GM19468 (cell line): ENCODE results near the gene BLM.
"Not testable (repeated sequence)": the region's sequence is repeated elsewhere in the genome, so short reads cannot be mapped to it uniquely, and the experiment has no call there.

ENCODE experiments used
- ATAC-seq: cut with Tn5 transposase; IDR thresholded peaks from one replicate; pipeline ENCODE4 v1.9.1; 2021; ENCODE audit warnings: mild to moderate bottlenecking, moderate library complexity, moderate number of reproducible peaks; ENCODE audit not compliant: unreplicated experiment; ENCODE audit errors: extremely low read depth

BLM gene

DNA sequence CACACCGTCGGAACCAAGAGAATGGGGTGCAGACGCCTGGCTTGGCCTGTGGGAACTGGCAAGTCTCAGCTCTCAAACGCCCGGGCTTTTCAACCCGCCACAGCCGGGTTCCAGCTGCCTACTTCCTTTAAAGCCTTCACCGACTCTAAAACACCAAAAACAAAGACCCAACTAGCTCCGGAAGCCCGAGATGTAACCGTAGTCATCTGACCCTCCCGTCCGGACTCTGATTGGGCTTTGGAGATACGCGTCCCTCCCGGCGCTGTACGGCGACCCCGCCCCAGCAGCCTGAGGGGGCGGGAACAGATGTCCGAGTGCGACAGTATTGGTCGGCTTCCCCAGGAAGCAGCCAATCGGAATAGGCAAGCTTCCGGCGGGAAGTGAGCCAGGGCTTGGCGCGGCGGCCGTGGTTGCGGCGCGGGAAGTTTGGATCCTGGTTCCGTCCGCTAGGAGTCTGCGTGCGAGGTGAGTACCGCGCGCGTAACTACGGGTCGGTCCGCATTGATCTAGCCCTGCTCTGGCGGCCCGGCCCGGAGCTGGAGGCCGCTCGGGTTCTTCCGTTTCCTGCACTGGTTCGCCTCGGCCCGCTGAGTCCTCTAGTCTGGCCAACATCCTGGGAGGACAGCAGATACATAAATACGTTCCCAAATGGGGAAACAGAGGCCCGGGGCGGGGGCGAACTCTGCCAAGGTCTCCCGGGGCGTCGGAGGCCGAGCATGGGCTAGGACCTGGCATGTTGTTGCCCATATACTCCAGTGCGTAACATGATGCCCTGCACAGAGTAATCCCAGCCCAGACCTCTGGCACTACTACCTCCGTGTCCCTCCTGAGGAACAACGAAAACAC is at the start of gene BLM:
BLM (plus strand) TSS at position 371 of the 846 bp plus-strand sequence. CDS start 30,047 bp downstream, outside the sequence.
- peak; percentile 99 for ATAC-seq

DNA sequence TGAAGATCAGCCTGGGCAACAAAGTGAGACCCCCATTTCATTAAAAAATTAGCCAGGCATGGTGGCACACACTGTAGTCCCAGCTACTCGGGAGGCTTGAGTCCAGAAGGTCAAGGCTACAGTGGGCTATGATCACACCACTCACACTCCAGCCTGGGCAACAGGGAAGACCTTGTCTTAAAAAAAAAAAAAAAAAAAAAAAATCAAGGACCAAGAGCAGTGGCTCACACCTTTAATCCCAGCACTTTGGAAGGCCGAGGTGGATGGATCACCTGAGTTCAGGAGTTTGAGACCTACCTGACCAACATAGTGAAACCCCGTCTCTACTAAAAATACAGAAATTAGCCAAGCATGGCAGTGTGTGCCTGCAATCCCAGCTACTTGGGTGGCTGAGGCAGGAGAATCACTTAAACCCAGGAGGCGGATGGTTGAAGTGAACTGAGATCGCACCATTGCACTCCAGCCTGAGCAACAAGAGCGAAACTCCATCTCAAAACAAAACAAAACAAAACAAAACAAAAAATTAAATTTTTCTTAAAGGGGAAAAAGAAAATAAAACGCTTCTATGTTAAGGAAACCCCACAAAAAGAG is 49.3 kb upstream of the BLM start:
- not testable (repeated sequence) for ATAC-seq

DNA sequence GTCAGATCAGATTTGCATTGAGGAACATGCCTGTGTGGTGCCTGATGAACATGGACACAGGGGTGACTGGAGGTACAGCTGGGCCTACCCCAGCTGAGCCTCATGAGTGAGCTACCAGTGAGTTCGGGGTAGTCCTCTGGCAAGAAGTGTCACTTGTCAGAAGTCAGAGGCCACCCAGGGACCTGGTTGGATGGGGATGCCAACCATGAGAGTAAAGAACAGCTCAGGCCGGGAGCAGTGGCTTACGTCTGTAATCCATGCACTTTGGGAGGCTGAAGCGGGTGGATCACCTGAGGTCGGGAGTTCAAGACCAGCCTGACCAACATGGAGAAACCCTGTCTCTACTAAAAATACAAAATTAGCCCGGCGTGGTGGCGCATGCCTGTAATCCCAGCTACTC is 46.5 kb upstream of the BLM start:
- not testable (repeated sequence) for ATAC-seq

DNA sequence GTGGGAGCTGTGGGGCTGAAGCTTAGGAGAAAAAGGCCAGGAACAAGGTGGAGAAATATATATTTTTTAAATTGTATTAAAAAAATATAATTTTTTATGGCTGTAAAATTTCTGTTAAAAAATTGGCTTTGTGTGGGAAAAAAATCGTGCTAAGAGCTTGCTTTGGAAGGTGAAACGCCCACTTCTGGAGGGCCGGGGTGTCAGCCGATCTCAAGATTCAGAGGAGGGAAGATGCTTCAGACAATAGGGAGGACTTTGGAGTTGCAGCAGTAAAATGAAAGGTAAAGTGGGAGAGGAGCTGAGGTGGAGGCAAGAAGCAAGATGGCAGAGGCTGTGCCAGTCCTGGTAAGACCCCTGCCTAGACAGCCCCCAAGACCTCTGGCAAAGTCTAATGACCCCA is 45.9 kb upstream of the BLM start:
- no peak for ATAC-seq

DNA sequence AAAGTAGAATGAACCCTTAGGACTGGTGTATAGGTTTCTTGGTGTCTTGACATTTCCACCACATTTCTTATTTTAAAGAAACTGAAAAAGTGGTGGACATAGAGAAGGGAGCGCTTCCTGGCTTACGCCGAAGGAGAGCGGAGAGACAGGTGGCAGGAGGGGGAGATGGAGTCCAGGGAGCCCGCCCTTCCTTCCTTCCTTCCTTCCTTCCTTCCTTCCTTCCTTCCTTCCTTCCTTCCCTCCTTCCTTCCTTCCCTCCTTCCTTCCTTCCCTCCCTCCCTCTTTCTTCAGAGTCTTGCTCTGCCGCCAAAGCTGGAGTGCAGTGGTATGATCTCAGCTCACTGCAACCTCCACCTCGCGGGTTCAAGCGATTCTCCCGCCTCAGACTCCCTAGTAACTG is 43.8 kb upstream of the BLM start:
- not testable (repeated sequence) for ATAC-seq

DNA sequence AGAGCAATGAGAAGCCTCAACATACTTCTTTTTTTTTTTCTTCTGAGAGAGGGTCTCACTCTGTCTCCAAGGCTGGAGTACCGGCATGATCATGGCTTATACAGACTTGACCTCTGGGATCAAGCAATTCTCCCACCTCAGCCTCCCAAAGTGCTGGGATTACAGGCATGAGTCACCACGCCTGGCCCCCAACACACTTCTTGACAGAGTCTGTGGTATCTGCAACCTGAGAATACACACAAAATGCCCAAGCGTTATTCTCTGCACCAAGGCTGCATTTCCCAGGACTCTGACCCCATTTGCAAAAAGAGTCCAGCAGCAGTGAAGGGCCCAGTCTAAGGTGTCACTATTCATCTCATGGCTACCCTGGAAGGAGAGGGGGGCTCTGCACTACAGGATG is 42.7 kb upstream of the BLM start:
- no peak for ATAC-seq

DNA sequence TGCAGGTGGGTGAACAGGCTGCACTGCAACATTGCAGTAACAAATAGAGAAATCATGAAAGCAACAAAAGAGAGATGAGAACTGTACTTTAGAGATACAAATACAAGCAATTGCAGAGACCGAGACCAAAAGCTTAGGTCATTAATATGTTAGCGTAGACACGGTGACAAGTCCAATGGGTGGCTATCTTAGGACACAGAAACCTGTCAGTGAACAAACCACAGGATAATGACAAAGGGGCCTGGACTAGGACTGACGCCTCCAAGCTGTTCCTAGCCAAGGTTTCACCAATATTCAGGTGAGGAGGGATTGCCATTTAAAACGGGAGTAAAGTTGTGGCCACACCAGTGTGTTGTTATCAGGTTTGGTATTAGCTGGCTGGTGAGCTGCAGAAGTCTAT is 41.7 kb upstream of the BLM start:
- ATAC-seq, result no peak

DNA sequence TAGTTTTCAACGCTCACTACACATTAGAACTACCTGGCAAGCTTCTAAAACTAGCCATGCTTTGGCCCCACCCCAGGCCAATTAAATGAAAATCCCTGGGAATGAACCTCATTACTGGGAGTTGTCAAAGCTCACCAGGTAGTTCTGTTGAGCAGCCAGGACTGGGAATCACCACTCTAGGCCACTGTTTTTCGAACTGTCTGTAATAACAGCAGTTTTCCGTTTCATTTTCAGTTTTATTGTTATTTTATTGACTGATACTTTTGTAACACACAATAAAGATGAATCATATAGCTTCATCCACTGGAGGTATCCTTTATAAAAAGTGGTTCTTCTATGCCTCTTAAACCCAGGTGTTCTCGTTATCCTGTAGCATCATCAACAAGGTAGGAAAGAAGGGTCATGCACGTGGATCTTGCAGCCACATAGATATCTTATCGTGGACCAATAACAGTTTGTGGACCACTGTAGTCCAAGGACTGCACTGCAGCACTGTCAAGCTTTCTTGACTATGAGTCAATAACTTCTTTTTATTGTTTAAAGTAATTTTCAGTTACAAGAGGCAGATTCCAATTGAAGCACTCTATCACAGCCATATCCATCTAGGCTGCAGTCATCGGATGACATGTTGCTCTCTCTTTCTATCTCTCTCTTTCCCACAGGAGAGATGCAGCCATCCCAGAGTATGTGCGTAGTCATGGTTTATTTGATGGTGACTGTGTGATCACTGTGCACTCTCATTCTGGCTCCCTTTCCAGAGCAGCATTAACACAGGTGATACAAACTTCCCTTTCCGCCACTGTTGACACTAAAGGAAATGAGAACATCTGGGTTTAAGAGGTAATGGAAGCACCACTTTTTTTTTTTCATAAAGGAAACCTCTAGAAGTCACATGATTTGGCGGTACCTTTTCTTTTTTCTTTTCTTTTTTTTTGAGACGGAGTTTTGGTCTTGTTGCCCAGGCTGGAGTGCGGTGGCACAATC is 39.0 kb upstream of the BLM start:
- no peak for ATAC-seq

DNA sequence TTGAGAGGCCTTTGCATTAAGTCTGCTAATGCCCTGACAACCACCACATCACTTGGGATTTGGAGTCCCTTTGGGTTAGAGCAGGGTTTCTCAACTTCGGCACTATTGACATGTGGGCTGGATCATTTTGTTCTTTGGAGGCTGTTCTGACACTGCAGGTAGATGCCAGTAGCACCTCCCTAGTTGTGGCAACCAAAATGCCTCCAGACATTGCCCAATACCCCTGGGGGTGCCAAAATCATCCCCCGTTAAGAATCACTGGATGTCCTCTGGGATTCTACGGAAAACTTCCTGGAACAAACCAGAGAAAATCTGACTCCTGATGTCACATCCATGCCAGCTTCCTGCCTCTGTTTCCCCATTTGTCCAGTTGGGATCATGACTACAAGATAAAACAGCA is 37.2 kb upstream of the BLM start:
- no peak for ATAC-seq

DNA sequence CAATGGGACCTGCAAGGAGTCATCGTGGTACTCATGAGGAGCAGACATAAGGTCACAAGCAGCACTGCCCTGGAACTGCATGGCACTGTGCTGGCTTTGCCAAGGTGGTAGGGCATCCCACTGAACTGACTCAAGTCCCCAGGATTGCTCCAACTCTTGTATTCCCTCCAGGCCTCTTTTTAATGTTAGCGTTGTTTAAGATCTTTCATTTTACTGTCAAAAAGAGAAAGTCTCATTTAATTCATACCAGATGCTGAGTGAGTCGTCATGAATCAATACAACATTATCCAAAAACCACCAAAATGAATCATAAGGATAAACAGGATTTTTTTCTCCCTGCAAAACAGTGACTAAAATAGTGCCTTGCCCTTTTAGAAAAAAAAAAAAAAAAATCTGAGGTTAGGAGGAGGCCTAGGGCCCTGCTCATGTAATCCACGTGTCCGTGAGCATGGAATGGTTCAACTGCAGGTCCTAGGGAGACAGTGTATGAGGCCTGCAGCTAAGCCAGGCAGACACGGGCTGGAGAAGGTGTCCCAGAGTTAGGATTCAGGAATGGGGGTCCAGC is 36.7 kb upstream of the BLM start:
- no peak for ATAC-seq

DNA sequence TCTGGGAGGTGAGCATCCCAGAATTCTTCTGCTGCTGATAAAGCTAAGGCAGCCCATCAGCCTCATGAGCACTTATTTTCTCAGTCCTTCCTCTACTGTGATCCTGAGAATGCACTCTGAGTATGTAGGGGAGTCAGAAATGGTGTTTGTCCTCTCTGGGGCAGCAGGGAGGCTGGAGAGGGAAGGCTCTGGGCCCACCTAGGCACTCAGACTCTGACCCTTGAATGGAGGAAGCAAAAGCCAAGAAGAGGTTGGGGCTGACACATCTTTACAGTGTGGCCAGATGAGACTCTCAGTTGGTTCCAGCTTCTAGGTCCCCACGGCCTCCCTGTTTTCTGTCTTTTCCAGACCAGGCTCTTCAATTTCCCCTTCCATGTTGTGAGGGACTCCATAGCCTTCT is 36.1 kb upstream of the BLM start:
- ATAC-seq, result no peak

DNA sequence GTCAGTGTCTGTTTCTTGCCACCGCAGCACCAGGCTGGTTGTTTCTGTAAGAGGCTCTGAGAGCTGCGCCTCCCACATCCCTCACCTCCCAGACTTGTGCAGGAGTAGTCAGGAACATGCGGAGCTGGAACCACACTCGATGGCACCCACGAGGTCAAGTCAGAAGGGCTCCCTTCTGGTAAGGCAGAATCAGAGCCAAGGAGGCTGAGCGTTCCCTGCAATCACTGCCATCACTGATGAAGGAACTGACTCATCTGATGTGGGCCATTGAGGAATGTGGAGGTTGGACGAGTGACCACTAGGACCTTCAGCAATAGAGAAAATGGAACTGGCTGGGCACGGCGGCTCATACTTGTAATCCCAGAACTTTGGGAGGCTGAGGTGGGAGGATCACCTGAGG is 35.7 kb upstream of the BLM start:
- ATAC-seq, result no peak

DNA sequence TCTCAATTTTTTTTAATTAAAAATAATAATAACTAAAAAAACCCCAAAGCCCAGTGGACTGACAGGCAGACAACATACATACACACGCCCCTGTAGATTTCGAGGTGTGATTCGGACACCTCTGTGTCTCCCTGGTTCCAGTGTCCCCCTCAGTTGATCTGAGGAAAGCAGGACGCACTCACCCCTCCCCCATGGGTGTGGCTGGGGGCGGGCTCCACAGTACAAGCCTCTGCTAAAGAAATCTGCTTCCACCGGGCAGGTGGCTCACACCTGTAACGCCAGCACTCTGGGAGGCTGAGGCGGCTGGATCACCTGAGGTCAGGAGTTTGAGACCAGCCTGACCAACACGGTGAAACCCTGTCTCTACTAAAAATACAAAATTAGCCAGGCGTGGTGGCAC is 33.8 kb upstream of the BLM start:
- ATAC-seq, result no peak

DNA sequence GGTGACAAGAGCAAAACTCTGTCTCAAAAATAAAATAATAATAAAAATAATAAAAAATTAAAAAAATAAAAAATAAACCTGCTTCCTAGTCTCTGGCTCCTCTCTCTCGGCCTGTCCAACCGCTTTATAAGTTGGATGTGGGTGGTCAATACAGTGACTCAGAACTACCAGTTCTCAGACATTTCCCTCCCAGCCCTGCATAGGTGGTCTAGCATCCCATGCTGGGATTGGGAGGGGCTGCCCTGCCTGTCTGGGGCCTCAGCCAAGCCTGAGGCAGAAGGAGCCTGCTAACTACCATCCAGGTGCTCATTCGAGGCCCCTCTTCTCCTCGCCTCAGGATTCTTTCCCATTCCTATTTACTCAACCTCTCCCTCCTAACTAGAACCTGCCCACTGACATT is 33.3 kb upstream of the BLM start:
- no peak for ATAC-seq

DNA sequence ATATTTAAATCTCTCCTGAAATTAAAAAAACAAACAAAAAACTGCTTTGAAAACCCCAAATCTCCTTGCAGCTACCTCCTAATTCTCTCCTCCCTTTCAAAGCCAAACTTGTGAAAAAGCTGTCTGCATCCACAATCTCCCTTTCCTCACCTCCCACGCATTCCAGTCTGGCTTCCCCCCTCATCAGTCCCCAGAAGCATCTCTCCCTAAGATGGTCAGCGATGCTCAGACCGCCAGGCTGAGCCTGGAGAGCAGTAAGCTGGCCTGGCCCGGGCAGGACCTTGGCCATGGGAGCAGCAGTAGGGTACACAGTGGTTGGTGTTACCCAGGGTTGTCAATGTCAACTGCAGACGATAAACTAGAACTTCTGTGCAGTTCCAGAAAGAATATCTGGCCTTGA is 32.9 kb upstream of the BLM start:
- no peak for ATAC-seq

DNA sequence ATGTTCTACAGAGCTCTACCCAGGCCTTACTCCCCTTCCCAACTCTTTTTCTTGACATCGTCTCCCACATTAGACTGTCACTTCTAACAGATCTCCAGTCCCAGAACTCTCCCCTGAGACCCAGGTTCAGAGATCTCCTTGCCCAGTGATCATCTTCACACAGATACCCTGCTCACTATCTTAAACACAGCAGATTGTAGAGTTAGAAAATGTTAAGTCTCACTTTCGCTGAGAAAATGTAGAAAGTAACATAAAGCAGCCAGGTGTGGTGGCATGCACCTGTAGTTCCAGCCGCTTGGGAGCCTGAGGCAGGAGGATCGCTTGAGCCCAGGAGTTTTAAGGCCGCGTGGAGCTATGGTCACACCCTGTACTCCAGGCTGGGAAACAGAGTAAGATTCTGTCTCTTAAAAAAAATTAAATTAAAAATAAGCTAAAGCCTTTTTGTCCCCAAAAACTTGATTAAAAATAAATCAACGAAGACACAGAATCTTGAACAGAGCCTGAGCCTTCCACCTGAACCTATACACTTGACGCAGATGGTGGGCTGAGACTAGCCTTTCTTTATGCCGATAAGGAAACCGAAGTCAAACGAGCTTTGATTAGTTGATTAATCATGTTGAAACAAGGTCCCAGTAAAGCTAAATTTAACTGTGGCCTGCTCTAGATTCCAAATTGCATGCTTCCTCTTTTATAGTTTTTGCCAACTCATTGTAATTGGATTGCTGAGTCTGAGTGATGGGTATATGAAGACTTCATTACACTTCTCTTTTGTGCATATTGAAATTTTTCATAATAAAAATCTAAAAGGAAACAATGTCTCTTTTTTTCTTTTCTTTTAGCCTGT is 31.3 kb upstream of the BLM start:
- ATAC-seq, result peak; percentile 23

DNA sequence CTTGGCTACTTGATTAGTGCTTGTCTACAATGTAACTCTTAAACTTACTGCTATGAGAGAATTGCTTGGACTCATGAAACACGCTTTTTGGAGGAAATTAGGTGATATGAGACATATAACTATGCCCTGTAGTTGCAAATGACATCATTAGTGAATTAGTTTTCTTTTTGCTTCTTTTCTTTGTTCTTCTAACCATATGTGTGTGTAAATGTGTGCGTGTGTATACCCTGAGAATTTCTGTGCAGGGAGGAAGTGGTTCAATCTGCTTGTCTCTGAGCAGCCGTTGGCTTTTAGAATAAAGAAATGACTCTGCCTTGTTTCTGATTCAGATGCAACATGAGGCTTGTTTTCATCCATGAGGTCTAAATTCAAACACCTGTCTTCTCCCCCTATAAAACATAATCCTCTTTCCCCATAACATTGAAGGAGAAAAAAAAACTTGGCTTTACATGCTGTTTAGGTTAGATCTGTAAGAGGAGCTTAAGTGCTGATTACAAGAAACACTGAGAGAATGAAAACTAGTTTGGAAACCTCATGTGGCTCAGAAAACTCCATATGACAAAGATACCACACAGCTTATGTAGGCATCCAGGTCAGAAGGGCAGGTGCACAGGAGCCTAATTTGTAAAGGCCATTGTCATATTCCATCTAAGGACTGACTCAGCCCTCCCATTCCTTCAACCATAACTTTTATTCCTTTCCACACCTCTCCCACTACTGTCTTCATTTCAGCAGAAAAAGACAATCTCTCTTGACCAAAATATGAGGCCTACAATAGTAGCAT is 30.5 kb upstream of the BLM start:
- no peak for ATAC-seq

DNA sequence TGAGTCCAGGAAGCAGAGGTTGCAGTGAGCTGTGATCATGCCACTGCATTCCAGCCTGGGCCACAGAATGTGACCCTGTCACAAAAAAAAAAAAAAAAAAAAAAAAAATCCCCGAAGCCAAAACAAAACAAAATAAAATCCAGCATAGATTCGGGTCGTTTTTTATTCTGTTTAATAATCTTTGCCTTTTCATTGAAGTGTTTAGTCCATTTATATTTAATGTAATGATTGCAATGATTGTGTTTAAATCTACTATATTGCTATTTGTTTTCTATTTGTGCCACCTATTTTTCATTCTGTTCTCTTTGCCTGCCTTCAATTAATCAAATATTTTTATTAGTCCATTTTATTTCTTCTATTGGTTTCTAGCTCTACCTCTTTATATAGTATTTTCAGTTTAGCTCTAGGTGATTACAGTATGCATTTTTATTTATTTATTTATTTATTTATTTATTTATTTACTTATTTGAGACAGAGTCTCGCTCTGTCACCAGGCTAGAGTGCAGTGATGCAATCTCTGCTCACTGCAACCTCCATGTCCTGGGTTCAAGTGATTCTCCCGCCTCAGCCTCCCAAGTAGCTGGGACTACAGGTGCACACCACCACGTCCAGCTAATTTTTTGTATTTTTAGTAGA is 27.7 kb upstream of the BLM start:
- ATAC-seq, result not testable (repeated sequence)
